ENCODE measurements around the gene TMEM63C. TPM values are rescaled to one million over a fixed set of nuclear protein-coding genes. Genes with fewer than 3 reads are reported as not detected.

TMEM63C gene
- total RNA-seq, 6 experiments from 2014 or later, result 0.05 TPM; not detected in 5

DNA sequence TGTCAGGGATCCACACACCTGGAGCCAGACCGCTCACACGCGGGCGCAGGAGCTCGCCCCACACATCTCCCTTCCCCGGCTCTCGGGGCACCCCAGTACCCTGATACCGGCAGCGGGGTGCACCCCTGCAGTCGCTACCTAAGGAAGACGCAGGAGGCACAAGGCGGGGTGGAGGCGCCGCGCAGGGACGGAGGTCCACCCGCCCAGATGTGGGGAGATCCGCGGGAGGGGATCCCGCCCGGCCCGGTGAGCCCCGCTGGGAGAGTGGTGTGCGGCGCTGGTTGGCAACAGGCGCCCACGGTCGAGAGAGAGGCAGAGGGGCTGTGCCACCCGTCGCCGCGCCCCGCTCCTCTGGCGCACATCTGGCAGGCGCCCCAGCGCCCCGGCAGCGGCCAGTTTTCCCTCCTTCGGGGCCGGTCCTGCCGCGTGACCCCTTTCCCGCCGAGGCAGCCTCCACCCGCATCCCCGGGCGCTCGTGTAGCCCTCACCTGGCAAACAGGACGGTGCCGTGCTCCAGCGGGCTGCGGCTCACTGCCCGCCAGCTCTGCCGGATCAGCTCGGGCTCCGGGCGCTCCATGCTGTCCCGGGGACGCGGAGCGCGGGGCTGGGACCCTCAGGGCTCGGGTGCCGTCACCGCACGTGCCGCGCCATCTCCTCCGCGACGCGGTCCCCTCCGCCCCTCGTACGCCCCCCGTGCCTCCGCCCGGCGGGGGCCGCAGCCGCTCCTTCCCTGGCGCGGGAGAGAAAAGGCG, 88.9 kb downstream of the TMEM63C start:
- H3K4me1 Mint-ChIP-seq (ENCODE audit: low read depth), result no peaks in the 10 kb centered on the region
- H3K36me3 Mint-ChIP-seq (ENCODE audit: low read depth), result no peaks in the 10 kb centered on the region
- peaks cover 33% of the 10 kb centered on the region for H3K27me3 Mint-ChIP-seq (ENCODE audit: insufficient read depth)
- H3K4me3 Mint-ChIP-seq, result no peak overlapping the region
- H3K9me3 Mint-ChIP-seq, result peaks cover 6% of the 10 kb centered on the region
- no peak for DNase-seq
- H3K27ac Mint-ChIP-seq, result no peak overlapping the region
- TF ChIP-seq, protein P1, sequence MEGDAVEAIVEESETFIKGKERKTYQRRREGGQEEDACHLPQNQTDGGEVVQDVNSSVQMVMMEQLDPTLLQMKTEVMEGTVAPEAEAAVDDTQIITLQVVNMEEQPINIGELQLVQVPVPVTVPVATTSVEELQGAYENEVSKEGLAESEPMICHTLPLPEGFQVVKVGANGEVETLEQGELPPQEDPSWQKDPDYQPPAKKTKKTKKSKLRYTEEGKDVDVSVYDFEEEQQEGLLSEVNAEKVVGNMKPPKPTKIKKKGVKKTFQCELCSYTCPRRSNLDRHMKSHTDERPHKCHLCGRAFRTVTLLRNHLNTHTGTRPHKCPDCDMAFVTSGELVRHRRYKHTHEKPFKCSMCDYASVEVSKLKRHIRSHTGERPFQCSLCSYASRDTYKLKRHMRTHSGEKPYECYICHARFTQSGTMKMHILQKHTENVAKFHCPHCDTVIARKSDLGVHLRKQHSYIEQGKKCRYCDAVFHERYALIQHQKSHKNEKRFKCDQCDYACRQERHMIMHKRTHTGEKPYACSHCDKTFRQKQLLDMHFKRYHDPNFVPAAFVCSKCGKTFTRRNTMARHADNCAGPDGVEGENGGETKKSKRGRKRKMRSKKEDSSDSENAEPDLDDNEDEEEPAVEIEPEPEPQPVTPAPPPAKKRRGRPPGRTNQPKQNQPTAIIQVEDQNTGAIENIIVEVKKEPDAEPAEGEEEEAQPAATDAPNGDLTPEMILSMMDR (IDR thresholded peaks at IDR 0.05), result no peak

DNA sequence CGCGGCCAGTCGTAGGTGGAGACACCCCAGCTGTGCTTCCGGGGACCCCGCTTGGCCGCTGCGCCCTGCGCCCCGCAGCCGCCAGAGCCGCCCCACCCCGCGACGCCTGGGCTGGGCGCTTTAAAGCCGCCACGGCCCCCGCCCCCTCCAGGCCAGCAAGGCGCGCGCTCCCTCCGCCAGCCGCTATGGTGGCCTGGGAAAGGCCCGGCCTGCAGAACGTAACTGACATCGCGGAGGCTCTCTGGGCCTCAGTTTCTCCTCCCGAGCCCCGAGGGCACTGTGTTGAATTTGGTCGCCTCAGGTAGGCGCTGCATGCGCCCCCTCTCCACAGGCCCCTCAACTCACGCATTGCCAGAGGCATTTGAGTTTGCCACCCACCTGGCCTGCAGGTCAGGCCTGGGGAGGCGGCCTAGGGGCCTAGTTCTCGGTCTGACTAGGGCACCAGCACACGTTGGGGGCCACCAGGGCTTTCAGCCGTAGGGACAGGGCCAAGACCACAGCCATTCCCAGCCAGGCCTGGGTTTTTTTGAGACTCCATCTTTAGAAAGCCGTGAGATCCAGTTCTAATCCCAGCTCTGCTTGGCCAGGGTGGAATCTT, 89.6 kb downstream of the TMEM63C start, which contains the start of gene NGB:
Gene NGB (minus strand): TSS at position 94 of the 598 bp plus-strand sequence. CDS start 269 bp downstream, outside the sequence.
- TF ChIP-seq, protein P1 (IDR thresholded peaks at IDR 0.05), result no peak
- no peak for DNase-seq
- no peaks in the 10 kb centered on the region for H3K36me3 Mint-ChIP-seq (ENCODE audit: low read depth)
- no peak within 1 kb of the TSS for H3K4me3 Mint-ChIP-seq
- H3K27me3 Mint-ChIP-seq (ENCODE audit: insufficient read depth), result peaks cover 30% of the 10 kb centered on the region
- H3K27ac Mint-ChIP-seq, result no peak within 1 kb of the TSS
- peaks cover 6% of the 10 kb centered on the region for H3K9me3 Mint-ChIP-seq
- H3K4me1 Mint-ChIP-seq (ENCODE audit: low read depth), result no peaks in the 10 kb centered on the region

DNA sequence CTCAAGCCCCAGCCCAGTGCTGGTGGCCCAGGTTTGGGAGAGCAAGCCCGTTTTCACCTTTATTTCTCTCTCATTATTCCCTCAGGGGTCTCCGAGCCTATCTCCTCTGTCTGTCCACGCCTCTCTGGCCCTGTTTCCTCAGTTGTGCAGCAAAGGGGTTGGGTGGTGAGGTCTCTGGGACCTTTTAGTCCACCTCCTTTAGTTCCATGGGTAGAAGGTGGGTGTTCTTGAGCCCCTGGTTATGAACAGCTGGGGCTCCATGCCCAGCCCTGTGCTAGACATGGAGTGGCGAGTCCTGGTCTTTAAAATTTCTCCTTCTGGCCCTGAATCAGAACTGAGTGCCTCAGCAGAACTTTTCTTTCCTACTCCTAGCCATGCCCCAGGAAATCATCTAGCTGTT, 90.7 kb downstream of the TMEM63C start:
- peaks cover 6% of the 10 kb centered on the region for H3K9me3 Mint-ChIP-seq
- peaks cover 30% of the 10 kb centered on the region for H3K27me3 Mint-ChIP-seq (ENCODE audit: insufficient read depth)
- no peak overlapping the region for H3K27ac Mint-ChIP-seq
- no peaks in the 10 kb centered on the region for H3K36me3 Mint-ChIP-seq (ENCODE audit: low read depth)
- H3K4me3 Mint-ChIP-seq, result no peak overlapping the region
- H3K4me1 Mint-ChIP-seq (ENCODE audit: low read depth), result no peaks in the 10 kb centered on the region
- DNase-seq, result no peak
- TF ChIP-seq, protein P1 (IDR thresholded peaks at IDR 0.05), result no peak

DNA sequence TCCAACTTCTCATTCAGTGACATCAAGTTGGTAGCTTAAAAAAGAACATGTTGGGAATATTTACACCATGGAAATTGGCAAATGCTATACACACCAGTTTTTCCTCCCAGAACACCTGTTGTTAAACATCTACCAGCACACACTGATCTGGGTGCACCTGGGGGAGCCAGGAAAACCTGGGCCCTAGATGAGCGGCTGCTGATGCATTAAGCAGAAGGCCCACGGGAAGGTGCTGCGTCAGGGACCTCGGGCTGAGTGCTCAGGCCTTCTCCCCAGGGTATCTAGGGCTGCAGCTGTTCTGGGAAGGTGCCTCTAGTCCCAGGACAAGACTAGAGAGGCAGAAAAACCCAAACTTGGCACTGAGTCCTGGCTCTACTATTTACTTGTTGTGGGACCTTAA, 92.2 kb downstream of the TMEM63C start:
- Mint-ChIP-seq H3K4me1 (ENCODE audit: low read depth) (no peaks in the 10 kb centered on the region), H3K27ac (no peak overlapping the region), H3K36me3 (ENCODE audit: low read depth) (no peaks in the 10 kb centered on the region), H3K4me3 (no peak overlapping the region), H3K27me3 (ENCODE audit: insufficient read depth) (peaks cover 23% of the 10 kb centered on the region), H3K9me3 (no peaks in the 10 kb centered on the region)
- TF ChIP-seq, protein P1 (IDR thresholded peaks at IDR 0.05), result no peak
- DNase-seq, result no peak

DNA sequence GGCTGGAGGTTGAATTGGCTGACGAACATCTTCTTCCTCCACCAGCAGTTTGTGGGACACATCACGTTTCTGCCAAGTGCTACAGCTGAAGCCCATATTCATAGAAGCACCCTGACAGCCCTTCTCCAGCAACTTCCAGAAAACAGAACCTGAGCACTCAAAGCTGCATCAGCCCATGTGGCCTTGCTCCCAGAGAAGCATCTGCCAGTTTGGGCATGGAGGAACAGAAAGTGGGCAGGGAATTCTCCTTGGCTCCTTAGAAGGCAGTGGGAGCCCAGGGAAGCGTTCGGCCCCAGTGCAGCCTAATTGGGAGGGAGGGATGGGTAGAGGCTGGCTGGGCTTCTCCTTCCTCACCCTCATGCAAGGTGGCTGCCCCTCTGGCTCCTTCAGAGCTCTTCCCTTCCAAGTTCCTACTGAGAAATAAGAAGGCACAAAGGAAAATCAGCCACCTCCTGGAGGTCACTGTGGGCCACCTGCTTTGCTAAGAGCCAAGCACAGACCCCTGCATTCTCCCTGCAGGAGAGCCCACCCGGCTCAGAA, 93.5 kb downstream of the TMEM63C start:
- no peak overlapping the region for H3K4me3 Mint-ChIP-seq
- no peak for DNase-seq
- H3K36me3 Mint-ChIP-seq (ENCODE audit: low read depth), result no peaks in the 10 kb centered on the region
- no peak overlapping the region for H3K27ac Mint-ChIP-seq
- TF ChIP-seq, protein P1 (IDR thresholded peaks at IDR 0.05), result no peak
- H3K9me3 Mint-ChIP-seq, result no peaks in the 10 kb centered on the region
- peaks cover 16% of the 10 kb centered on the region for H3K27me3 Mint-ChIP-seq (ENCODE audit: insufficient read depth)
- H3K4me1 Mint-ChIP-seq (ENCODE audit: low read depth), result no peaks in the 10 kb centered on the region

Measured in HFFc6 (cell line).